IMR-90 (cell line): ENCODE measurements around the gene HTR2B. TPM values are rescaled to one million over a fixed set of nuclear protein-coding genes. Genes with fewer than 3 reads are reported as not detected.

ENCODE experiments used
- ATAC-seq: fragments of 200-7000 bp; cut with Tn5 transposase; 2 replicates; pipeline ENCODE4 v1.9.1; 2020; ENCODE audit warnings: low read depth, mild to moderate bottlenecking, moderate library complexity
- BruUV-seq: library from RNA; stranded (reverse); fragments of 400-500 nt; replicated peaks from 2 replicates; lab custom pipeline; 2021; lab: Mats Ljungman, UMichigan
- CTCF ChIA-PET: fragments of 300-600 bp; formaldehyde crosslinking; extraction: SDS; loops from one replicate; lab custom pipeline; 2021; ENCODE audit warnings: antibody characterized with exemption; lab: Yijun Ruan, JAX
- POLR2A ChIA-PET: fragments of 300-600 bp; sonication (Branson Sonifier 250); formaldehyde crosslinking; loops from one replicate; lab custom pipeline; 2022; ENCODE audit warnings: antibody characterized with exemption; ENCODE audit not compliant: unreplicated experiment; lab: Charles Lee
- DNase-seq: peaks from one replicate; pipeline ENCODE4 v3.0.0; 2013
- H2AFZ ChIP-seq: replicated peaks from 2 replicates; pipeline ENCODE3; 2013; ENCODE audit warnings: low read length, mild to moderate bottlenecking; ENCODE audit not compliant: poor library complexity
- H2AK5ac ChIP-seq: 2 replicates; pipeline ENCODE4 v1.6.1; 2013; ENCODE audit warnings: low read depth, low read length, inconsistent platforms
- H2AK9ac ChIP-seq: replicated peaks from 2 replicates; pipeline ENCODE3; 2013; ENCODE audit warnings: mild to moderate bottlenecking, low read depth, low read length, moderate library complexity; ENCODE audit not compliant: poor library complexity
- H2BK120ac ChIP-seq: 2 replicates; pipeline ENCODE4 v1.6.1; 2013; ENCODE audit warnings: low read depth, low read length, inconsistent platforms
- H2BK15ac ChIP-seq: 3 replicates; pipeline ENCODE4 v1.6.1; 2013; ENCODE audit warnings: low read depth, low read length, inconsistent platforms
- H2BK20ac ChIP-seq: 2 replicates; pipeline ENCODE4 v1.6.1; 2013; ENCODE audit warnings: low read depth, mild to moderate bottlenecking, inconsistent platforms, low read length, moderate library complexity
- H2BK5ac ChIP-seq: 2 replicates; pipeline ENCODE4 v1.6.1; 2013; ENCODE audit warnings: mild to moderate bottlenecking, low read depth, low read length, inconsistent platforms; ENCODE audit not compliant: poor library complexity, severe bottlenecking
- H3K14ac ChIP-seq: replicated peaks from 2 replicates; pipeline ENCODE4 v1.6.1; 2013; ENCODE audit warnings: low read depth, low read length, inconsistent platforms
- H3K18ac ChIP-seq: 2 replicates; pipeline ENCODE4 v1.6.1; 2013; ENCODE audit warnings: low read depth, low read length, control low read depth
- H3K23ac ChIP-seq: 2 replicates; pipeline ENCODE4 v1.6.1; 2013; ENCODE audit warnings: low read depth, low read length, inconsistent platforms
- H3K27ac ChIP-seq: 2 replicates; pipeline ENCODE4 v1.5.1; 2013; ENCODE audit warnings: mild to moderate bottlenecking, control low read depth, low read length; ENCODE audit not compliant: insufficient read depth
- H3K27me3 ChIP-seq: 2 replicates; pipeline ENCODE4 v1.6.1; 2013; ENCODE audit warnings: low read length; ENCODE audit not compliant: control insufficient read depth, insufficient read depth
- H3K36me3 ChIP-seq: 2 replicates; pipeline ENCODE4 v1.6.1; 2013; ENCODE audit warnings: low read length, mixed read lengths; ENCODE audit not compliant: control insufficient read depth, insufficient read depth
- H3K4ac ChIP-seq: 2 replicates; pipeline ENCODE4 v1.6.1; 2013; ENCODE audit warnings: low read depth, low read length, inconsistent platforms
- H3K4me1 ChIP-seq: 2 replicates; pipeline ENCODE4 v1.6.1; 2013; ENCODE audit warnings: low read length, mixed read lengths; ENCODE audit not compliant: control insufficient read depth, insufficient read depth
- H3K4me2 ChIP-seq: 2 replicates; pipeline ENCODE4 v1.6.1; 2013; ENCODE audit warnings: low read depth, mild to moderate bottlenecking, control low read depth, low read length, moderate library complexity
- H3K4me3 ChIP-seq: 2 replicates; pipeline ENCODE4 v1.5.1; 2013; ENCODE audit warnings: low read depth, mild to moderate bottlenecking, control low read depth, low read length, moderate library complexity; ENCODE audit not compliant: insufficient read depth
- H3K56ac ChIP-seq: 2 replicates; pipeline ENCODE4 v1.6.1; 2013; ENCODE audit warnings: low read length, inconsistent platforms; ENCODE audit not compliant: insufficient read depth; ENCODE audit errors: extremely low read depth
- H3K79me1 ChIP-seq, 2 experiments: 2 replicates each; pipeline ENCODE4 v1.6.1; 2013; ENCODE audit warnings: low read length in 2 of 2, inconsistent platforms in 1 of 2, low read depth in 1 of 2
- H3K9ac ChIP-seq: 2 replicates; pipeline ENCODE4 v1.6.1; 2013; ENCODE audit warnings: low read depth, low read length, control low read depth
- H3K9me1 ChIP-seq: 2 replicates; pipeline ENCODE4 v1.6.1; 2013; ENCODE audit warnings: low read length, inconsistent platforms; ENCODE audit not compliant: insufficient read depth
- H3K9me3 ChIP-seq: 2 replicates; pipeline ENCODE4 v1.6.1; 2013; ENCODE audit warnings: low read length; ENCODE audit not compliant: control insufficient read depth, insufficient read depth
- H4K20me1 ChIP-seq: 2 replicates; pipeline ENCODE4 v1.6.1; 2013; ENCODE audit warnings: low read length, inconsistent platforms; ENCODE audit not compliant: insufficient read depth
- H4K5ac ChIP-seq: 2 replicates; pipeline ENCODE4 v1.6.1; 2013; ENCODE audit warnings: mild to moderate bottlenecking, low read depth, low read length, control low read depth
- H4K8ac ChIP-seq, 2 experiments: 2 replicates each; pipeline ENCODE4 v1.6.1; 2013; ENCODE audit warnings: low read depth in 2 of 2, low read length in 2 of 2, control low read depth in 1 of 2, inconsistent platforms in 1 of 2
- H4K91ac ChIP-seq: 2 replicates; pipeline ENCODE4 v1.6.1; 2013; ENCODE audit warnings: low read depth, low read length, inconsistent platforms; ENCODE audit not compliant: insufficient read depth
- BHLHE40 ChIP-seq: fragments of 150-350 bp; IDR thresholded peaks from 2 replicates; pipeline ENCODE4 v1.6.1; 2016; ENCODE audit warnings: mild to moderate bottlenecking, low read depth, low read length
- CEBPB ChIP-seq: IDR thresholded peaks from 2 replicates; pipeline ENCODE4 v1.6.1; 2012; ENCODE audit warnings: low read depth, low read length, improper control_type of control experiment
- CHD1 ChIP-seq: IDR thresholded peaks from 2 replicates; pipeline ENCODE4 v1.6.1; 2012; ENCODE audit warnings: low read depth, low read length, improper control_type of control experiment
- MAFK ChIP-seq: IDR thresholded peaks from 2 replicates; pipeline ENCODE4 v1.6.1; 2012; ENCODE audit warnings: low read depth, low read length, improper control_type of control experiment
- MAZ ChIP-seq: IDR thresholded peaks from 2 replicates; pipeline ENCODE4 v1.6.1; 2012; ENCODE audit warnings: low read depth, mild to moderate bottlenecking, low read length, improper control_type of control experiment, moderate library complexity, borderline replicate concordance
- MXI1 ChIP-seq: IDR thresholded peaks from 2 replicates; pipeline ENCODE4 v1.6.1; 2012; ENCODE audit warnings: low read depth, mild to moderate bottlenecking, low read length, moderate library complexity, borderline replicate concordance
- RFX5 ChIP-seq: IDR thresholded peaks from 2 replicates; pipeline ENCODE4 v1.8.0; 2012; ENCODE audit warnings: low read depth, mild to moderate bottlenecking, low read length, moderate library complexity
- WGBS, 2 experiments: methylation state at CpG; one replicate each; pipeline versions ENCODE4 v1.1.5 to v1.1.7; 2013; ENCODE audit warnings: missing lambda C conversion rate in 2 of 2; ENCODE audit not compliant: insufficient read length in 1 of 2; ENCODE audit errors: extremely low coverage in 2 of 2; 5-methylcytosine and 5-hydroxymethylcytosine counted together
- dilution Hi-C: fragments of 300-500 bp; cut with HindIII; formaldehyde crosslinking; loops from one replicate; pipeline ENCODE4 v1.14.3; 2018; ENCODE audit warnings: low sequenced_read_pairs; ENCODE audit not compliant: unreplicated experiment
- in situ Hi-C: fragments of 300-500 bp; cut with MboI; formaldehyde crosslinking; loops from 3 replicates; pipeline ENCODE4 v1.14.3; 2019; ENCODE audit warnings: low sequenced_read_pairs, inconsistent platforms, mixed read lengths
- intact Hi-C: fragments of 100-400 bp; cut with micrococcal nuclease; formaldehyde crosslinking; loops from 2 replicates; pipeline ENCODE4 v1.10.0; 2022
- polyA plus RNA-seq, 3 experiments: library from polyadenylated mRNA; depleted of rRNA; stranded (reverse); fragments of >200 nt; gene quantifications; 2 replicates each; pipeline ENCODE4 v1.2.3, GENCODE V29; 2012; ENCODE audit warnings: low replicate concordance in 1 of 3
- total RNA-seq: library from RNA; depleted of rRNA; stranded (reverse); fragments of >200 nt; gene quantifications from 2 replicates; pipeline ENCODE4 v1.2.3, GENCODE V29; 2012
- TF ChIP-seq, protein P1 (sequence below): conservative IDR thresholded peaks from 2 replicates; pipeline ENCODE4 v1.5.1; 2012; ENCODE audit warnings: mild to moderate bottlenecking, low read depth, low read length, improper control_type of control experiment
- TF ChIP-seq, protein P2 (sequence below): fragments of 150-350 bp; IDR thresholded peaks from 2 replicates; pipeline ENCODE4 v1.6.1; 2016; ENCODE audit warnings: low read depth, mild to moderate bottlenecking, low read length, moderate library complexity, borderline replicate concordance
- TF ChIP-seq, protein P3 (sequence below): fragments of 150-350 bp; IDR thresholded peaks from 2 replicates; pipeline ENCODE4 v1.6.1; 2017; ENCODE audit warnings: mild to moderate bottlenecking, antibody characterized with exemption, low read length, low read depth

HTR2B gene
- total and polyA plus RNA-seq, 2 of the 4 experiments (the other 2 are of a cell fraction) = 0.26 to 0.72 TPM

DNA sequence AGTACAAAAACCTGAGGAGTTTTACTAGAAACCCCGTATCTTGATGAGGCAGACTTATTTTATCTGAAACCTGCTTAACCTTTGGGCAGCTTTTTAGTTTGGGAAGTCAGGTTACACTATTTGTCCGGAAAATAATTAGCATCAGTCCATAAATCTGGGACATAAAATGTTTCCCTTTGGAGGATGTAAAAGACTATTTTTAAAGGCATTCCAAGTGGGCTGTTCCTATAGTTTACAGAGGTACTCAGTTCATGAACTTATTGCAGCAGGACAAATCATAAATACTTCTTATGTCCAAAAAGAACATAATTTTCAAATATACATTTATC, 6.3 kb downstream of the HTR2B start:
- Histone ChIP-seq H3K79me1 (peaks cover 14 to 26% of the 10 kb centered on the region in 2 experiments), H3K27me3 (no peaks in the 10 kb centered on the region), H3K4me3 (no peak overlapping the region), H3K9me1 (peaks cover 5% of the 10 kb centered on the region; the same call in 1 of the 2 replicates), H3K56ac (no peak overlapping the region; the same call in 1 of the 2 replicates), H4K5ac (no peak overlapping the region), H3K9ac (no peak overlapping the region), H2BK120ac (no peak overlapping the region; the same call in 1 of the 2 replicates), H2BK20ac (no peak overlapping the region), H4K91ac (no peak overlapping the region), H4K20me1 (no peaks in the 10 kb centered on the region), H2AK5ac (no peak overlapping the region), H3K18ac (no peak overlapping the region), H3K9me3 (no peaks in the 10 kb centered on the region), H3K23ac (no peak overlapping the region), H3K4me2 (no peak overlapping the region), H2AFZ (no peak overlapping the region), H3K27ac (no peak overlapping the region), H3K4me1 (peaks cover 4% of the 10 kb centered on the region; the same call in 1 of the 2 replicates), H3K14ac (no peak overlapping the region), H4K8ac (no peak overlapping the region), H2BK15ac (no peak overlapping the region), H3K4ac (no peak overlapping the region), H3K36me3 (peaks cover 3% of the 10 kb centered on the region), H2BK5ac (no peak overlapping the region), H2AK9ac (no peak overlapping the region)
- intact Hi-C loops (no loop called here), in situ Hi-C loops (no loop called here), dilution Hi-C loops (no loop called here)
- no CpG with 5 or more reads among the region's 2 CpGs for WGBS, 2 experiments
- ATAC-seq (no peak), DNase-seq (no peak)
- no TSS peak for BruUV-seq
- ChIA-PET POLR2A (no interaction called here), CTCF (no interaction called here)
- TF ChIP-seq RFX5 = no peak
- TF ChIP-seq MAZ = no peak
- TF ChIP-seq CEBPB = no peak
- TF ChIP-seq, protein P1, sequence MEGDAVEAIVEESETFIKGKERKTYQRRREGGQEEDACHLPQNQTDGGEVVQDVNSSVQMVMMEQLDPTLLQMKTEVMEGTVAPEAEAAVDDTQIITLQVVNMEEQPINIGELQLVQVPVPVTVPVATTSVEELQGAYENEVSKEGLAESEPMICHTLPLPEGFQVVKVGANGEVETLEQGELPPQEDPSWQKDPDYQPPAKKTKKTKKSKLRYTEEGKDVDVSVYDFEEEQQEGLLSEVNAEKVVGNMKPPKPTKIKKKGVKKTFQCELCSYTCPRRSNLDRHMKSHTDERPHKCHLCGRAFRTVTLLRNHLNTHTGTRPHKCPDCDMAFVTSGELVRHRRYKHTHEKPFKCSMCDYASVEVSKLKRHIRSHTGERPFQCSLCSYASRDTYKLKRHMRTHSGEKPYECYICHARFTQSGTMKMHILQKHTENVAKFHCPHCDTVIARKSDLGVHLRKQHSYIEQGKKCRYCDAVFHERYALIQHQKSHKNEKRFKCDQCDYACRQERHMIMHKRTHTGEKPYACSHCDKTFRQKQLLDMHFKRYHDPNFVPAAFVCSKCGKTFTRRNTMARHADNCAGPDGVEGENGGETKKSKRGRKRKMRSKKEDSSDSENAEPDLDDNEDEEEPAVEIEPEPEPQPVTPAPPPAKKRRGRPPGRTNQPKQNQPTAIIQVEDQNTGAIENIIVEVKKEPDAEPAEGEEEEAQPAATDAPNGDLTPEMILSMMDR = no peak
- TF ChIP-seq, protein P2, sequence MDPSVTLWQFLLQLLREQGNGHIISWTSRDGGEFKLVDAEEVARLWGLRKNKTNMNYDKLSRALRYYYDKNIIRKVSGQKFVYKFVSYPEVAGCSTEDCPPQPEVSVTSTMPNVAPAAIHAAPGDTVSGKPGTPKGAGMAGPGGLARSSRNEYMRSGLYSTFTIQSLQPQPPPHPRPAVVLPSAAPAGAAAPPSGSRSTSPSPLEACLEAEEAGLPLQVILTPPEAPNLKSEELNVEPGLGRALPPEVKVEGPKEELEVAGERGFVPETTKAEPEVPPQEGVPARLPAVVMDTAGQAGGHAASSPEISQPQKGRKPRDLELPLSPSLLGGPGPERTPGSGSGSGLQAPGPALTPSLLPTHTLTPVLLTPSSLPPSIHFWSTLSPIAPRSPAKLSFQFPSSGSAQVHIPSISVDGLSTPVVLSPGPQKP = no peak
- TF ChIP-seq MXI1 = no peak
- TF ChIP-seq MAFK = no peak
- no peak for TF ChIP-seq CHD1
- TF ChIP-seq, protein P3, sequence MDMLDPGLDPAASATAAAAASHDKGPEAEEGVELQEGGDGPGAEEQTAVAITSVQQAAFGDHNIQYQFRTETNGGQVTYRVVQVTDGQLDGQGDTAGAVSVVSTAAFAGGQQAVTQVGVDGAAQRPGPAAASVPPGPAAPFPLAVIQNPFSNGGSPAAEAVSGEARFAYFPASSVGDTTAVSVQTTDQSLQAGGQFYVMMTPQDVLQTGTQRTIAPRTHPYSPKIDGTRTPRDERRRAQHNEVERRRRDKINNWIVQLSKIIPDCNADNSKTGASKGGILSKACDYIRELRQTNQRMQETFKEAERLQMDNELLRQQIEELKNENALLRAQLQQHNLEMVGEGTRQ = no peak
- no peak for TF ChIP-seq BHLHE40
